Measurements from ENCODE around the gene MAN1A1. TPM values are rescaled to one million over a fixed set of nuclear protein-coding genes. Genes with fewer than 3 reads are reported as not detected.

The MAN1A1 gene
- total RNA-seq, 4 donors from 2014 or later: 71.7 to 170 (median 128) TPM

DNA sequence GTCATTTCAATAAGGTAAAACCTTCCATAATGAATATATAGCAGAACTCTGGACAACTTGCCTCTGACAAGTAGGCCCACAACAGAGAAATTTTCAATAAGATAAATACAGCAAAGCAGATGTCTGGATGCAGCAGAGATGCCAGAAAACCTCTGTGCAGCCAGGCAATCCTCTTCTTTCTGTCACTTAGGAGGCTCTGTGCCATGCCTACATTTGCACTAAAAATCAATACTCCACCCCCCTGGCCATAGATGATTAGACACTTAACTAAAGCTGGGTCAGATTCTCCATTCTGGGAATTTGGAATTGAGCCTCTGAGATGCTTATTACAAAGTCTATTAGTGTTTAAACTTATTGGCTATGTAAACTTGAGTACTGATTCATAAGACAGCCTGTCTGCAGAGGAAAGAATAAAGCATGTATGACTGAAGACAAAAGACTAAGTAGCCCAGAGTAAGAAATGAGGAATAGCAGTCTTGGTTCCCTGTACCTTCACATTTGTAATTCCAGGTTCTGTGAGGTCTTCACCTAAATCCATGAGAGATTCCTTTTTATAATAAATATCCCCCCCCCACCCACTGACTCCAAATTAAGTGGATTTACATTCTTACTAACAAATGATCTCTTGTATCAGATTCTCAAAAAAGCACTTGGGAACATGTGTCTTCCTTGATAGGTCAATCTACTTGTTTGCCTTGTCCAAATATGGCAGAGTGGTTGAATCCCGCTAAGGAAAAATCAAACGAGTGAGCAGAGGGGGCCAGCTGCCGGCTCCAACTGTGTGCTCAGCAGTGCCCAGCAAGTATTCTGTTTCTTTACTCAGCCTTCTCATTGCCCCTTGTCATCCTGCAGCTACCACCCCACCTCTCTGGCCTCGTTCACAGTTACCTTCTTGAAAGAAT lies 20.4 kb downstream of the MAN1A1 start:
- intact Hi-C loops (cut with DNase I): no loop called here
- 92 to 94% methylated on average over 4 of the region's 4 CpGs for WGBS, 2 donors

DNA sequence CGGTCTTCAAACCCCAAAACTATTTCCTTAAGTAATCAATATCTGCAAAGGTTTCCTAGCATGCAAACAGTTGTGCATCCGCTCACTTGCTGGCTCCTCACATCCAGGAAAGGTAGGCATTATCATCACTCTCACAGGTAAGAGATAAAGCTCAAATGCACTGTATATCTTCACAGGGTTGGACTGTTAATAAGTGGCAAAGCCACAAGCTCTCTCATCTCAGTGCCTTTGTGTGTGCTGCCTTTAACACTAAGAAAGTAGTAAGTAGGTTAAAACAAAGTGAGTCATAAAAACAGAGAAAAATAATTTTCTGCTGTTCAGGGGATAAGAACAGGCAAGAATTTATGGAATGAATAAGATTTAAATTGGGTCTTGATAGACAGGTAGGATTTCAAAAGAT lies 21.3 kb downstream of the MAN1A1 start:
- H3K36me3 ChIP-seq: peaks cover 0 to 4% of the 10 kb centered on the region in 2 donors
- no peaks in the 10 kb centered on the region for H3K27me3 ChIP-seq
- intact Hi-C loops (cut with DNase I): no loop called here
- H3K27ac ChIP-seq: no peak overlapping the region
- H3K9me3 ChIP-seq: no peaks in the 10 kb centered on the region
- WGBS, 2 donors: 97 to 98% methylated on average over 2 of the region's 2 CpGs
- no peaks in the 10 kb centered on the region for H3K4me1 ChIP-seq
- DNase-seq: no peak
- no peak overlapping the region for H3K4me3 ChIP-seq (replicated peaks in 1 of 3)
- TF ChIP-seq POLR2A (IDR thresholded peaks at IDR 0.05): no peak

More for the DNA sequence above, 20.4 kb downstream of the MAN1A1 start:
- no peaks in the 10 kb centered on the region for H3K4me1 ChIP-seq
- no peak overlapping the region for H3K4me3 ChIP-seq (replicated peaks in 1 of 3)
- H3K27me3 ChIP-seq: no peaks in the 10 kb centered on the region
- H3K36me3 ChIP-seq: peaks cover 0 to 4% of the 10 kb centered on the region in 2 donors
- no peak overlapping the region for H3K27ac ChIP-seq
- no peak for DNase-seq
- TF ChIP-seq POLR2A (IDR thresholded peaks at IDR 0.05): no peak
- no peak for TF ChIP-seq CTCF (IDR thresholded peaks at IDR 0.05)
- H3K9me3 ChIP-seq: no peaks in the 10 kb centered on the region

- no peak for DNase-seq
- intact Hi-C loops (cut with DNase I): no loop called here
- no peak overlapping the region for H3K27ac ChIP-seq
- no peaks in the 10 kb centered on the region for H3K27me3 ChIP-seq
- no peak overlapping the region for H3K4me3 ChIP-seq (replicated peaks in 1 of 3)
- H3K9me3 ChIP-seq: no peaks in the 10 kb centered on the region
- H3K4me1 ChIP-seq: no peaks in the 10 kb centered on the region
- 90 to 93% methylated on average over 2 of the region's 2 CpGs for WGBS, 2 donors
- H3K36me3 ChIP-seq: peaks cover 0 to 4% of the 10 kb centered on the region in 2 donors
- TF ChIP-seq CTCF (IDR thresholded peaks at IDR 0.05) (no peak), POLR2A (IDR thresholded peaks at IDR 0.05) (no peak)
These were observed 21.8 kb downstream of the MAN1A1 start for GRCh38 chr6:119327810-119328209.

DNA sequence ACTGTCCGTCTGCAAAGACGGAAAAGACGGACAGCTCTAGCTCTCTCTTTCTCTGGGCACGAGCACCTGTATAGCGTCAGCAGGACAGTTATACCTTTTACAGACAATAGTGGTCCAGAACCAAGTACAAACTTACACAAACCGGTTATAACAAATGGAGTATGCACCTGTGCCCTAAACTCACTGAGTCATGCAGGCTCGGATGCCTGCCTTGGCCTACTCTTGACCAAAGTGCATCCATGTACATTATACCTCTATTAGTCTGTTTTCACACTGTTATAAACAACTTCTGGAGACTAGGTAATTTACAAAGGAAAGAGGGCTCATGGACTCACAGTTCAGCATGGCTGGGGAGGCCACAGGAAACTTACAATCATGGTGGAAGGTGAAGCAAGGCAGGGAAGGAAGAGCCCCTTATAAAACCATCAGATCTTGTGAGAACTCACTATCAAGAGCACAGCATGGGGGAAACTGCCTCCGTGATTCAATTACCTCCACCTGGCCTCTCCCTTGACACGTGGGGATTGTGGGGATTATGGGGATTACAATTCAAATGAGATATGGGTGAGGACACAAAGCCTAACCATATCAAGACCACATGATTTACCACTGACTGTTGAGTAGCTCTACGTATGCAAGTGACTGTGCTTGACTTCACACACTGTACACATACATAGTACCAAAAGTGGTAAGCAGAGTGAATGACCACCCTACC lies 23.1 kb downstream of the MAN1A1 start:
- no peak for DNase-seq
- intact Hi-C loops (cut with DNase I): no loop called here
- TF ChIP-seq CTCF (IDR thresholded peaks at IDR 0.05): no peak
- TF ChIP-seq POLR2A (IDR thresholded peaks at IDR 0.05): no peak
- H3K27me3 ChIP-seq: no peaks in the 10 kb centered on the region
- 93 to 95% methylated on average over 10 of the region's 10 CpGs for WGBS, 2 donors
- H3K4me1 ChIP-seq: no peaks in the 10 kb centered on the region
- no peaks in the 10 kb centered on the region for H3K9me3 ChIP-seq
- H3K4me3 ChIP-seq (replicated peaks in 1 of 3): no peak overlapping the region
- H3K27ac ChIP-seq: no peak overlapping the region
- H3K36me3 ChIP-seq: peaks cover 0 to 4% of the 10 kb centered on the region in 2 donors

DNA sequence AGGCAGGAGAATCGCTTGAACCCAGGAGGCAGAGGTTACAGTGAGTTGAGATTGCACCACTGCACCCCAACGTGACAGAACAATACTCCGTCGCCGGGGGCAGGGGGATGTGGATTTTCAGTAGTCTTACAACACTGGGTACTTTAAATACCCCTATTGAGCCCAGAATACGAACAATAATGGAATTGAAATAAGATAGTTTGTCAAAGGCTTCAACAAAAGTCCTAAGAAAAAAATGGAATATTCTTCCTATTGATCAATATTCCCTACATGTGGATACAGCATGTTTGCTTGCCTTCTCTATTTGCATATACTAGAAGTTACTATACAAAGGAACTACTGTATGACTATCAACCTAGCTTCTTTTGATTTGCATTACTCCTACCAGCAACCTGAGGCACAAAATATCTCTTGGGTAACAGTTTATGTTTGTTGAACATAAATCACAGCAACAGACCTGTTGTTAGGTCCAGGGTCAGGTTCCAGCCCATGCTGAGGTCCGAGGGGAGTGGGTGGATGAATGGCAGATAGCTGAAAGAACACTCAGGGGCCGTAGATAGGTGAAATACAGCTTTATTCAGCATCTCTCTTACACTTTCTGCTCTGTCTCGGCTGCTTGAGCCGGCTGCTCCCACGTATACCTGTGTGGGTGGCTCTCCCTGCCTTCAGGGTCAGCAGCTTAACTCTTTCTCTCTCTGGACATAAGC lies 23.8 kb downstream of the MAN1A1 start:
- Histone ChIP-seq H3K9me3 (no peaks in the 10 kb centered on the region), H3K4me3 (replicated peaks in 1 of 3) (no peak overlapping the region), H3K27me3 (no peaks in the 10 kb centered on the region), H3K27ac (no peak overlapping the region), H3K36me3 (peaks cover 0 to 4% of the 10 kb centered on the region in 2 donors), H3K4me1 (no peaks in the 10 kb centered on the region)
- TF ChIP-seq POLR2A (IDR thresholded peaks at IDR 0.05): no peak
- no peak for TF ChIP-seq CTCF (IDR thresholded peaks at IDR 0.05)
- DNase-seq: no peak
- WGBS, 2 donors: 93% methylated on average over 11 of the region's 11 CpGs
- intact Hi-C loops (cut with DNase I): no loop called here

Measured in thyroid gland (tissue), 4 donors.